Sigmoid colon (tissue), 4 donors: ENCODE measurements around the gene LRRIQ4.

Experiments
- CTCF ChIP-seq, 4 experiments: fragments of 450-650 bp in 3 of 4; fragments of 200-600 bp in 1 of 4; IDR thresholded peaks; one replicate each; pipeline ENCODE4 v1.5.1; 2016 to 2019; ENCODE audit warnings: antibody characterized with exemption in 4 of 4, mild to moderate bottlenecking in 3 of 4, moderate library complexity in 2 of 4
- EP300 ChIP-seq, 4 donors: sonication (generic); formaldehyde crosslinking; IDR thresholded peaks; one replicate each; pipeline ENCODE4 v1.6.1; 2017; ENCODE audit warnings: antibody characterized with exemption in 4 of 4
- POLR2A ChIP-seq, 2 donors: fragments of 450-650 bp; IDR thresholded peaks; one replicate each; pipeline ENCODE4 v1.6.1; 2016; ENCODE audit warnings: antibody characterized with exemption in 2 of 2, mild to moderate bottlenecking in 2 of 2, moderate library complexity in 2 of 2
- POLR2AphosphoS5 ChIP-seq, 4 donors: sonication (generic); formaldehyde crosslinking; IDR thresholded peaks; one replicate each; pipeline ENCODE4 v1.6.1; 2017; ENCODE audit warnings: antibody characterized with exemption in 4 of 4

GRCh38 chr3:169792359-169792758 lies 20.3 kb upstream of the LRRIQ4 start:
- TF ChIP-seq POLR2A (IDR thresholded peaks at IDR 0.05) (no peak), CTCF (IDR thresholded peaks at IDR 0.05) (no peak), POLR2AphosphoS5 (IDR thresholded peaks at IDR 0.05) (no peak), EP300 (IDR thresholded peaks at IDR 0.05) (no peak)
